Endothelial cell of umbilical vein (primary cell): ENCODE results near the gene EIF2S1.

Source experiments
- EZH2 ChIP-seq: IDR thresholded peaks from 2 replicates; pipeline ENCODE4 v1.6.1; 2012; ENCODE audit warnings: borderline replicate concordance, low read depth, mild to moderate bottlenecking, moderate library complexity, low read length, inconsistent platforms; ENCODE audit not compliant: severe bottlenecking
- JUN ChIP-seq: IDR thresholded peaks from 2 replicates; pipeline ENCODE4 v1.6.1; 2011; ENCODE audit warnings: borderline replicate concordance, low read depth; ENCODE audit not compliant: insufficient read length, insufficient read depth
- MYC ChIP-seq: IDR thresholded peaks from one replicate; pipeline ENCODE4 v1.6.1; 2011; ENCODE audit warnings: mild to moderate bottlenecking, low read depth, low read length
- POLR2A ChIP-seq: IDR thresholded peaks from 2 replicates; pipeline ENCODE4 v1.6.1; 2012; ENCODE audit warnings: low read depth, mild to moderate bottlenecking, control low read depth, low read length
- POLR2AphosphoS5 ChIP-seq: IDR thresholded peaks from 2 replicates; pipeline ENCODE4 v1.6.1; 2012; ENCODE audit warnings: low read depth, mild to moderate bottlenecking, control low read depth, low read length, moderate library complexity; ENCODE audit not compliant: insufficient read depth
- TF ChIP-seq, protein P1 (sequence below), 2 donors: IDR thresholded peaks; 1 replicate in 1 of 2; 2 replicates in 1 of 2; pipeline ENCODE4 v1.5.1; 2011; ENCODE audit warnings: low read length in 2 of 2, mild to moderate bottlenecking in 2 of 2, moderate library complexity in 2 of 2, control low read depth in 1 of 2, inconsistent platforms in 1 of 2, low read depth in 1 of 2; ENCODE audit not compliant: insufficient read depth in 1 of 2; ENCODE audit errors: extremely low read depth in 1 of 2
- TF ChIP-seq, protein P2 (sequence below): IDR thresholded peaks from 2 replicates; pipeline ENCODE4 v1.6.1; 2011; ENCODE audit not compliant: insufficient read depth, insufficient read length

DNA sequence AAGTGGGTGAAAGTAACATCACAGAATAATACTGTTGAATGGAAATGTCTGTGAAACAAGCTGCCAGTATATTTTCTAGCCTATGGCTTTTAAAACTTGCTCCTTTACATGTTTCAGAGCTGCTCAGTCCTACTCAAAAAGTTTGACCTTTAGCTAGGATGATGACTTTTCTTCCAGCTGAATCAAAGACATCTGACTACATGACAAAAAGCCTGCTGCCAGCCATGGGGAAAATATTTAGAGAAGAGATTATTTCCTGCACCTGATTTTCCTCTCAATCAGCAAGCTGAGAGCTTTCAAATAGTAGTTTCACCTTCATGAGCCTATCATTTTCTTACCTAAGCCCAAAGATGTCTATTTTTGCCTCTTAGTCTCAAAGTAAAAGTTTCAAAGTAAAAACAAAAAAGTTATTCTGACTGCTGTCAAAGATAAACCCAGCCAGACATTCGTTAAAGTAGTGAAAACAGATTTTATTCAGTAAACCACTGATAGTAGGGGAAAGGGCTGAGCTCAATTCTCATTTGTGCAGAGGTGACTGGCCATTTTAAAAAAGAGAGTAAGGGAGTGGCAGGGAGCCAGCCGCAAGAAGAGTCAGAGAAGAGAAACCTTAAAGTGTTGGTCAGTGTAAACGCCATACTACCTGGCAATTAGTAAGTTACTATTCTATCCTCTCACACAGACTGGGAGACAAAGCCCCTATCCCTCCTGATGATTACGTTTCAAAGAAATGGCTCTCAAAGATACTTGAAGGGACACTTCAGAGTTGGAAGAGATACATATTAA, 2.8 kb upstream of the EIF2S1 start:
- TF ChIP-seq, protein P1, sequence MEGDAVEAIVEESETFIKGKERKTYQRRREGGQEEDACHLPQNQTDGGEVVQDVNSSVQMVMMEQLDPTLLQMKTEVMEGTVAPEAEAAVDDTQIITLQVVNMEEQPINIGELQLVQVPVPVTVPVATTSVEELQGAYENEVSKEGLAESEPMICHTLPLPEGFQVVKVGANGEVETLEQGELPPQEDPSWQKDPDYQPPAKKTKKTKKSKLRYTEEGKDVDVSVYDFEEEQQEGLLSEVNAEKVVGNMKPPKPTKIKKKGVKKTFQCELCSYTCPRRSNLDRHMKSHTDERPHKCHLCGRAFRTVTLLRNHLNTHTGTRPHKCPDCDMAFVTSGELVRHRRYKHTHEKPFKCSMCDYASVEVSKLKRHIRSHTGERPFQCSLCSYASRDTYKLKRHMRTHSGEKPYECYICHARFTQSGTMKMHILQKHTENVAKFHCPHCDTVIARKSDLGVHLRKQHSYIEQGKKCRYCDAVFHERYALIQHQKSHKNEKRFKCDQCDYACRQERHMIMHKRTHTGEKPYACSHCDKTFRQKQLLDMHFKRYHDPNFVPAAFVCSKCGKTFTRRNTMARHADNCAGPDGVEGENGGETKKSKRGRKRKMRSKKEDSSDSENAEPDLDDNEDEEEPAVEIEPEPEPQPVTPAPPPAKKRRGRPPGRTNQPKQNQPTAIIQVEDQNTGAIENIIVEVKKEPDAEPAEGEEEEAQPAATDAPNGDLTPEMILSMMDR (IDR thresholded peaks at IDR 0.05; ENCODE audit: extremely low read depth in 1 of 2, insufficient read depth in 1 of 2, low read depth in 1 of 2, low read length in 2 of 2), result no peak
- TF ChIP-seq MYC, result no peak
- TF ChIP-seq JUN, result no peak
- TF ChIP-seq, protein P2, sequence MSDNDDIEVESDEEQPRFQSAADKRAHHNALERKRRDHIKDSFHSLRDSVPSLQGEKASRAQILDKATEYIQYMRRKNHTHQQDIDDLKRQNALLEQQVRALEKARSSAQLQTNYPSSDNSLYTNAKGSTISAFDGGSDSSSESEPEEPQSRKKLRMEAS, result no peak
- TF ChIP-seq POLR2AphosphoS5, result no peak
- no peak for TF ChIP-seq POLR2A
- no peak for TF ChIP-seq EZH2
